ENCODE measurements around the gene CARS1.

Gene CARS1

DNA sequence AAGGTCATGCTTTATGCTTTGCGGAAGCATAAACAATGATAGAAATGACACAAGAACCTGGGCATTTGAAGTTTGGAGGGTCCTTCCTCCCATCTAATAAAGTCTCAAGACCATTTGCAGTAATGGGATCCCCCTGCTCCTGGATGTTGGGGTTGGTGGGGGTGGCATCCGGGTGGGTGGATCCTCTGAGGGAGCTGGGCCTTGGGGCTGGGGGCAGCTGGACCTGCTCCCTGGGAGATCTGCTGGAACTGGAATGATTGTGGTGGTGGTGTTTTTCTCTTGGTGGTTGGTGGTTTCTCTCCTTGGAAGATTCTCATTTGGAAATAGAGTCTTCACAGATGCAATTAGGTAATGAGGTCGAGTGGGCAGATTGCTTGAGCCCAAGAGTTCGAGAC is 62.9 kb downstream of the CARS1 start:
- Histone ChIP-seq H3K27ac (ENCODE audit: insufficient read depth, low read length, poor library complexity, severe bottlenecking) (no peak overlapping the region), H3K27me3 (replicated peaks; ENCODE audit: control insufficient read depth, insufficient read depth, low read length, poor library complexity, severe bottlenecking) (no peaks in the 10 kb centered on the region), H3K4me1 (ENCODE audit: control insufficient read depth, insufficient read depth, low read length, poor library complexity, severe bottlenecking) (peaks cover 5% of the 10 kb centered on the region), H3K36me3 (ENCODE audit: control insufficient read depth, insufficient read depth, low read length) (no peaks in the 10 kb centered on the region), H3K4me3 (ENCODE audit: insufficient read depth, low read depth, low read length, poor library complexity, severe bottlenecking) (no peak overlapping the region), H3K9me3 (ENCODE audit: control insufficient read depth, low read length) (no peaks in the 10 kb centered on the region)
- no peak for DNase-seq

DNA sequence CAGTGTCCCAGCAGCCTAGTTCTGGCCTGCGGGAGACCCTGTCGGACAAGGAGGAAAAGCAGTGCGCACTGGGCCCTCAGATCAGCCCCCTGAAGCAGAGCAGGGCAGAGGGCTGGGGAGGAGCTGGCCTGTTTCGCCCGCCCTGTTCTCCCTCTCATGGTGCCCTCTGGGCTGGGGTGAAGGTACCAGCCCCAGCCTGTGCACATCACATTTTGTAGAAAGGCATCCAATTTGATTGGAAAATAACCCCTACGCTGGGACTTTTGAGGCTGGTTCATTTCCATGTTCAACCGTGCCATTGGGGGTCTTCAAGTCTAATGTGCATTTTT is 64.3 kb downstream of the CARS1 start:
- Histone ChIP-seq H3K27me3 (replicated peaks; ENCODE audit: control insufficient read depth, insufficient read depth, low read length, poor library complexity, severe bottlenecking) (no peaks in the 10 kb centered on the region), H3K27ac (ENCODE audit: insufficient read depth, low read length, poor library complexity, severe bottlenecking) (peak overlapping the region; percentile 56), H3K9me3 (ENCODE audit: control insufficient read depth, low read length) (no peaks in the 10 kb centered on the region), H3K36me3 (ENCODE audit: control insufficient read depth, insufficient read depth, low read length) (no peaks in the 10 kb centered on the region), H3K4me1 (ENCODE audit: control insufficient read depth, insufficient read depth, low read length, poor library complexity, severe bottlenecking) (peaks cover 5% of the 10 kb centered on the region), H3K4me3 (ENCODE audit: insufficient read depth, low read depth, low read length, poor library complexity, severe bottlenecking) (peak overlapping the region; percentile 85)
- no peak for DNase-seq

DNA sequence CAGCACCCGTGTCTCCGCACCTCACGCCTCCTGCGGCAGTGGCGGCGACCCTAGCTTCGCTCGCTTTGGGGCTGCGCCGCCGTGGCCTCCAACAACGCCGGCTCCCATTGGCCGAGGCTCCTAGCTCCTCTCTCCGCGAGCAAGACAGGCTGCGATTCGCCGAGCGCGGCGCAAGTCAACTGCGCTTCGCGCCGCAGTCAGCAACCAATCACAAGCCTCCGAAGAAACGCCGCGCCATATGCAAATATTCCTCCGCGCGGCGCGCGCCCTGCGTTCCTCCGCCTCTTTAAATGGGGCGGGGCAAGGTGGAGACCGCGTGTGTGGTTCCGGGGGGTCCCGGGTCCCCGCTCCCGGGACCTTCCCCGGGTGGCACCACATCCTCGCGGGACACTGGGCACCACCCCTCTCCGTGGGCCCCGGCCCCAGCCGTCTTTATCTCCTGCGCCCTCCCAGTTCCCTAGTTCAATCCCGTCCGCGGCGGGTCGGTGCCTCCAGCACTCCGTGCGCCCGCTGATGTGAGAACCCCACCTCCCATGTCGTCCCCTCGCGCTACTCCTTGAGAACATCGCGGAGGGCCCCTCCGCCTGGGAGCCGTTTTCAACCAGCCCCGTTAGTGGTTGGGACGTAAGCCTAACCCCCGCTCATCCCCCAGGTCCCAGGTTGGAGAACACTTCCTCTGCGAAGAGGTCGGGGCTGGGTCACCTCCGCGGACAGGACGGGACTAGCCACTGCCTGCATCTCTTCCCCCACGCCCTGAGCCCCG is 64.8 kb downstream of the CARS1 start, which contains the start of gene NAP1L4:
Gene NAP1L4, minus strand, starts transcription at position 96 of the 763 bp plus-strand sequence. CDS start 13,109 bp downstream, outside the sequence.
- Histone ChIP-seq H3K27ac (ENCODE audit: insufficient read depth, low read length, poor library complexity, severe bottlenecking) (peak within 1 kb of the TSS; percentile 81), H3K9me3 (ENCODE audit: control insufficient read depth, low read length) (no peaks in the 10 kb centered on the region), H3K36me3 (ENCODE audit: control insufficient read depth, insufficient read depth, low read length) (no peaks in the 10 kb centered on the region), H3K4me1 (ENCODE audit: control insufficient read depth, insufficient read depth, low read length, poor library complexity, severe bottlenecking) (peaks cover 6% of the 10 kb centered on the region), H3K27me3 (replicated peaks; ENCODE audit: control insufficient read depth, insufficient read depth, low read length, poor library complexity, severe bottlenecking) (no peaks in the 10 kb centered on the region), H3K4me3 (ENCODE audit: insufficient read depth, low read depth, low read length, poor library complexity, severe bottlenecking) (peak within 1 kb of the TSS; percentile 85)
- DNase-seq, result peak; percentile 91 to 95 (median 94)

DNA sequence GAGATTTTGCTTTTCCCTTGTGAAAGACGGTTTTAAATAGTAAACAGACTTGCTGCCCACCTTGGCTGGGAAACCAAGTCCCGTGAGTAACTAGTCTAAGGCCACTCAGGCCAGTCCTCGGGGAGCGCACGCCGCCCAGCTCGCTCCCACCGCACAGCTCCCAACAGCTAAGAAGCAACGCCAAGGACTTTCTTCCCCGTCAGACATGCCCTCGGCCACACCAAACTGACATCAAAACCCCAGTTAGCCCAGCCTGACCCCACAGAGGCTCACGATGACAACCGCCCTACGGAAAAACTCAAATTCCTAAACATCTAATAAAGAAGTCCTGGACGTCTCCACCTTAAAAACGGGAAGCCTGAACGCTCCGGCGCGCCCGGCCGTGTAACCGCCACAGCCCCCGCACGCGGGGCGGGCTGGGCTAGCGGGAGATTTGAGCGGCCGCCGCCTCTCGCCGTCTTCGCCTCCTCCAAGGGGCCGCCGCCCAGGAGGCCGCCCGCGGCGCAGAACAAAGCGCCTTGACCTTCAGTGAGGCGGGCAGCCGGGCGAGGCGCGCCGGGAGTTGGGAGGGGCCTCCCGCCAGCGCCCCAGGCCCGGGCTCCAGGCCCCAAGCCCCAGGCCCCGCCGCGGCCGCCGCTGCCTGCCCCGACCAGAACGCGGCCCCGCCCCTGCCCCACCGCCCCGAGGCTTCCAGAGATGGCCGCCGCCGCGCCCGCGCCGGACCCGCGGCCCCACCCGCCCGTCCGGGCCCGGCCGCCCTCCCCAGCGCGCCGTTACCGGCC is 65.6 kb downstream of the CARS1 start:
- Histone ChIP-seq H3K4me1 (ENCODE audit: control insufficient read depth, insufficient read depth, low read length, poor library complexity, severe bottlenecking) (peaks cover 13% of the 10 kb centered on the region), H3K4me3 (ENCODE audit: insufficient read depth, low read depth, low read length, poor library complexity, severe bottlenecking) (peak overlapping the region; percentile 85), H3K36me3 (ENCODE audit: control insufficient read depth, insufficient read depth, low read length) (no peaks in the 10 kb centered on the region), H3K27me3 (replicated peaks; ENCODE audit: control insufficient read depth, insufficient read depth, low read length, poor library complexity, severe bottlenecking) (no peaks in the 10 kb centered on the region), H3K9me3 (ENCODE audit: control insufficient read depth, low read length) (no peaks in the 10 kb centered on the region), H3K27ac (ENCODE audit: insufficient read depth, low read length, poor library complexity, severe bottlenecking) (peak overlapping the region; percentile 81)
- no peak for DNase-seq

DNA sequence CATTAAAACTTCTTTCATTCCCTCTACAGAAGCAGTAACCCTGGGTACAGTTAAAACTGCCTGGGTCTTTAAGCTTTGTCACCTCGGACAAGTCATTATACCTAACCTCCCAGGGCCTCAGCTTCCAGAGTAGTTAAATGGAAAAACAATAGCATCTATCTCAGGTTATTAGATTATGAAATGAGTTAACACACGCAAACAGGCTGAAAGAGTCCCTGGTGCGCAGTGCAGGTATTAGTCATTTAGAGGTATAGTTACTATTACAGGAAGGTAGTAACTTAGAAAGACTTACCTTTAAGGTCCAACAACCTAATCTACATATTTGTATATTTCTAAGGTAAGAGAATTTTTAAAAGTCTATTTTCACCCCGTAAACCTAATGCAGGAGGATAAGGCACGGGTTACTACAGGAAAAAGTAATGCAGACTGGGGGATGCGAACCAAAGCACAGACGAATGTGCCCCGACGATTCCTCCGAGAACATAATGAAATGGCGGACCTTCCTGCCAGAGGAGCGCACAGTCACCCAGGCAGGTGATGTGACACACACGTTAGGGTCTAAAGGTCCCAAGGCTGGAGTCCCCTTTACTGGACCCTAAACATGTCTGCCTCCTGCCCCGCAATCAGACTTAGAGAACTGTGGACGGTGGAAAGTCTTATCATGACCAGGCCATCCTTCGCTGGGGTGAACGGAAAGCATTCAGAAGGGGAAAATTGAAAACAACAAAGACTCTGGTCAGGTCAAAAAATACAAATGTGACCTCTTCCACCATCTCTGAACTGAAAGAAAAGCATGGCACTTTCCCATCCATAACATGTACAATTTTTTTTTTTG is 66.4 kb downstream of the CARS1 start:
- H3K27ac ChIP-seq (ENCODE audit: insufficient read depth, low read length, poor library complexity, severe bottlenecking), result peak overlapping the region; percentile 81
- peaks cover 21% of the 10 kb centered on the region for H3K4me1 ChIP-seq (ENCODE audit: control insufficient read depth, insufficient read depth, low read length, poor library complexity, severe bottlenecking)
- no peaks in the 10 kb centered on the region for H3K9me3 ChIP-seq (ENCODE audit: control insufficient read depth, low read length)
- no peaks in the 10 kb centered on the region for H3K27me3 ChIP-seq (replicated peaks; ENCODE audit: control insufficient read depth, insufficient read depth, low read length, poor library complexity, severe bottlenecking)
- DNase-seq, result no peak
- no peaks in the 10 kb centered on the region for H3K36me3 ChIP-seq (ENCODE audit: control insufficient read depth, insufficient read depth, low read length)
- peak overlapping the region; percentile 83 for H3K4me3 ChIP-seq (ENCODE audit: insufficient read depth, low read depth, low read length, poor library complexity, severe bottlenecking)

DNA sequence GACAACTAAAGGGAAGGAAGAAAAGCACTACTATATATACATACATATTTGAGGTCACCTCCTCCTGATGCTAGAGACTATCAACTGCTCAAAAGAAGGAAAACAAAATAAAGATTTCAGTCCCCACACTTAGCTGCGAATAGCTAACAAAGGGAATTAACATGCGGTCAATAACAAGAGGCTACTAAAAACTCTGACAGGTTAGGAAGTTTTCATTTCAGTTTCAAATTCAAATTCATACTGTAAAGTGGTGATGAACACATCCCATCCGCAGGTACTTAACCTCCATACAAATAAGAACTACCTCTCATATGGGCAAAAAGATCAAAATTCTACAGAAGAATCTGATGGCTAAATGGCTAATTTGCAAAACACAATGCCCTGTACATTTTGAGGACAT is 67.7 kb downstream of the CARS1 start:
- Histone ChIP-seq H3K36me3 (ENCODE audit: control insufficient read depth, insufficient read depth, low read length) (no peaks in the 10 kb centered on the region), H3K27me3 (replicated peaks; ENCODE audit: control insufficient read depth, insufficient read depth, low read length, poor library complexity, severe bottlenecking) (no peaks in the 10 kb centered on the region), H3K4me1 (ENCODE audit: control insufficient read depth, insufficient read depth, low read length, poor library complexity, severe bottlenecking) (peaks cover 21% of the 10 kb centered on the region), H3K9me3 (ENCODE audit: control insufficient read depth, low read length) (no peaks in the 10 kb centered on the region), H3K27ac (ENCODE audit: insufficient read depth, low read length, poor library complexity, severe bottlenecking) (peak overlapping the region; percentile 81), H3K4me3 (ENCODE audit: insufficient read depth, low read depth, low read length, poor library complexity, severe bottlenecking) (peak overlapping the region; percentile 83)
- no peak for DNase-seq

DNA sequence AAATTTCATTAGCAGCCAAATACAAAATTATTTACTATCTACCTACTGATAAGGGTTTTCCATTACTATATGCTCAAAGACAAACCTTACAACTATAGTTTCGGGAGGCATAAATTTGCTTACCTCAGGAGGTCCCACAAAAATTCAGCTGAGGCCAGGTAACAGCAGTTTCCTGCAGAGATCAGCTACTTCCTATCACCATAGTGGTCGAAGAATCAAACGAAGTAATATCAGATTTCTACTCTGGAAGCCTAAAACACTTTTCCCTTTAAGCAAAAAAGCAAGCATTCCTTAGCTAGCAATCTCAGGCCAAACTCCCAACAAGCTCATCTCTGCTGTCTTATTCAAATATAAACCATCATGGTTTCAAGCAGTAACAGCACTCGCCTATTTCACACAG is 68.2 kb downstream of the CARS1 start:
- Histone ChIP-seq H3K36me3 (ENCODE audit: control insufficient read depth, insufficient read depth, low read length) (no peaks in the 10 kb centered on the region), H3K4me1 (ENCODE audit: control insufficient read depth, insufficient read depth, low read length, poor library complexity, severe bottlenecking) (peaks cover 21% of the 10 kb centered on the region), H3K27ac (ENCODE audit: insufficient read depth, low read length, poor library complexity, severe bottlenecking) (peak overlapping the region; percentile 81), H3K9me3 (ENCODE audit: control insufficient read depth, low read length) (no peaks in the 10 kb centered on the region), H3K27me3 (replicated peaks; ENCODE audit: control insufficient read depth, insufficient read depth, low read length, poor library complexity, severe bottlenecking) (no peaks in the 10 kb centered on the region), H3K4me3 (ENCODE audit: insufficient read depth, low read depth, low read length, poor library complexity, severe bottlenecking) (peak overlapping the region; percentile 83)
- no peak for DNase-seq

DNA sequence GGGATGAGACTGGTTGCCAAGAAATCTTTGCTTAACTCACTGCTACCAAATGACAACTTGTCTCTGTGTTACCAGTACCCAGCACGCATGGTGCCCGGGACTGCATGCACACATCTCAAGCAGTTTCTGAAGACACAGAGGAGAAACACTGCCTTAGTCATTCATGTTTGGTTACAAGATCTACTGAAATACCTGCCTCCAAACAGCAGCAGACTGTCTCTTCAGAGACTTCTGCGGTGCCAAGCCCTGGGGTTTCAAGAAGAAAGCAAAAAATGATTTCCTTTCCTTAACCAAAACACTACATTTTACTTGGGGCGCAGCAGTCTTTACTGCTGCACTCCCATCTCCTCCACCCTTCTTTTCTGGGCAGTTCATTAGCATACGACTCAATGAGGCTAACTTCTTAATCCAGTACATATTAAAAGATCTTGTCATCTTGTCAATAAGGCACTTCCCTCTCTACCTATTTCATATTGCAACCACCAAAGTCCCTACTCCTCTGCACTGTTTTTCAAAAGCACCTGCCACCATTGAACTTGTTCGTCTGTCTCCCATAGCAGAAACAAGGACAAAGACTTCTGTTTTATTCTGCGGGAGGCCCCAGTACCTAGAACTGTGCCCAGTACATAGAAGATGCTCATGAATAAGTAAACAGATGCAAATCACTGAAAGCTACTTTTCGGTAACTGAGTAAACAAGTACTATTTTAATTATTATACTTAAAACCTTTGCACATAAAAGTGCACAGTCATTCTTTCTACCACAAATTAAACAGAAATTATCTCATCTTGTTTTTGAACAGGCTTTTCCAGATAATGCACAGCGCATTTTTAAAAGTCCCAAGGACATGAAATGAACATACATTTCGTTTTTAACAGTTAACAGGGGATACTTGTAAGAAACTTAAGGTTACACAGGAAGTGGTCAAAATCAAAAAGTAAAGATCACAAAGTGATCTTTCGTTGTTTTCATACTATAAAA is 69.1 kb downstream of the CARS1 start:
- Histone ChIP-seq H3K9me3 (ENCODE audit: control insufficient read depth, low read length) (no peaks in the 10 kb centered on the region), H3K4me1 (ENCODE audit: control insufficient read depth, insufficient read depth, low read length, poor library complexity, severe bottlenecking) (peaks cover 21% of the 10 kb centered on the region), H3K36me3 (ENCODE audit: control insufficient read depth, insufficient read depth, low read length) (no peaks in the 10 kb centered on the region), H3K27me3 (replicated peaks; ENCODE audit: control insufficient read depth, insufficient read depth, low read length, poor library complexity, severe bottlenecking) (no peaks in the 10 kb centered on the region), H3K4me3 (ENCODE audit: insufficient read depth, low read depth, low read length, poor library complexity, severe bottlenecking) (peak overlapping the region; percentile 83), H3K27ac (ENCODE audit: insufficient read depth, low read length, poor library complexity, severe bottlenecking) (peak overlapping the region; percentile 81)
- DNase-seq, result peak in 1 of 3 donors; percentile 18

DNA sequence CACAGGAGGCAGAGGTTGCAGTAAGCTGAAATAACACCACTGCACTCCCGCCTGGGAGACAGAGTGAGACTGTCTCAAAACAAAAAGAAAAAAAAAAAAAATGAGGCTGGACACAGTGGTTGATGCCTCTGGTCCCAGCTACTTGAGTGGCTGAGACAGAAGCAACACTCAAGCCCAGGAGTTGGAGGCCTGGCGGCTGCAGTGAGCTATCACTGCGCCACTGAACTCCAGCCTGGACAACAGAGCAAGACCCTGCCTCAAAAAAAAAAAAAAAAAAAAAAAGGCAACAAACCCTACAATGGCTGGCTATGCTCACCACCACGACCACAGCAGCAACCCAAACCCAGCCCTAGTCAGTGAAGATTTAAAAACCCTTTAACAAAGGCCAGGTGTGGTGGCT is 73.3 kb downstream of the CARS1 start:
- Histone ChIP-seq H3K27ac (ENCODE audit: insufficient read depth, low read length, poor library complexity, severe bottlenecking) (no peak overlapping the region), H3K4me3 (ENCODE audit: insufficient read depth, low read depth, low read length, poor library complexity, severe bottlenecking) (no peak overlapping the region), H3K27me3 (replicated peaks; ENCODE audit: control insufficient read depth, insufficient read depth, low read length, poor library complexity, severe bottlenecking) (no peaks in the 10 kb centered on the region), H3K9me3 (ENCODE audit: control insufficient read depth, low read length) (no peaks in the 10 kb centered on the region), H3K4me1 (ENCODE audit: control insufficient read depth, insufficient read depth, low read length, poor library complexity, severe bottlenecking) (peaks cover 28% of the 10 kb centered on the region), H3K36me3 (ENCODE audit: control insufficient read depth, insufficient read depth, low read length) (peaks cover 4% of the 10 kb centered on the region)
- DNase-seq, result no peak

All from effector memory CD4-positive, alpha-beta T cell (primary cell).